HG02852 (cell line): Measurements from ENCODE around the gene PLPPR5.

Experiments used
- ATAC-seq: cut with Tn5 transposase; IDR thresholded peaks from one replicate; pipeline ENCODE4 v1.9.1; 2021; ENCODE audit warnings: mild to moderate bottlenecking, moderate library complexity; ENCODE audit not compliant: unreplicated experiment

The PLPPR5 gene

GRCh38 chr1:98969798-98970490, 34.7 kb downstream of the PLPPR5 start:
- ATAC-seq, result no peak

GRCh38 chr1:98967122-98967521, 37.5 kb downstream of the PLPPR5 start:
- ATAC-seq, result no peak

- no peak for ATAC-seq
These were observed 39.3 kb downstream of the PLPPR5 start for GRCh38 chr1:98965394-98965793.

GRCh38 chr1:98964198-98964597, 40.5 kb downstream of the PLPPR5 start:
- ATAC-seq, result no peak

GRCh38 chr1:98963064-98963758, 41.5 kb downstream of the PLPPR5 start:
- no peak for ATAC-seq

GRCh38 chr1:98962156-98962555, 42.5 kb downstream of the PLPPR5 start:
- ATAC-seq, result no peak

- no peak for ATAC-seq
These were observed 55.0 kb downstream of the PLPPR5 start for GRCh38 chr1:98949621-98950020.

- no peak for ATAC-seq
These were observed 55.5 kb downstream of the PLPPR5 start for GRCh38 chr1:98949166-98949565.

GRCh38 chr1:98947071-98947470, 57.6 kb downstream of the PLPPR5 start:
- ATAC-seq, result no peak

GRCh38 chr1:98940722-98941079, 64.0 kb downstream of the PLPPR5 start:
- ATAC-seq, result no peak

- ATAC-seq, result no peak
These were observed 64.5 kb downstream of the PLPPR5 start for GRCh38 chr1:98940069-98940721.

GRCh38 chr1:98939471-98939870, 65.2 kb downstream of the PLPPR5 start:
- no peak for ATAC-seq

GRCh38 chr1:98937347-98937746, 67.3 kb downstream of the PLPPR5 start:
- ATAC-seq, result no peak

GRCh38 chr1:98932184-98932583, 72.5 kb downstream of the PLPPR5 start:
- no peak for ATAC-seq

GRCh38 chr1:98931128-98931835, 73.4 kb downstream of the PLPPR5 start:
- no peak for ATAC-seq

- ATAC-seq, result no peak
These were observed 75.2 kb downstream of the PLPPR5 start for GRCh38 chr1:98929437-98929836.

GRCh38 chr1:98926597-98926996, 78.1 kb downstream of the PLPPR5 start:
- ATAC-seq, result no peak

GRCh38 chr1:98924977-98925376, 79.7 kb downstream of the PLPPR5 start:
- no peak for ATAC-seq

GRCh38 chr1:98923667-98924066, 81.0 kb downstream of the PLPPR5 start:
- ATAC-seq, result no peak

GRCh38 chr1:98921817-98922216, 82.8 kb downstream of the PLPPR5 start:
- no peak for ATAC-seq

- ATAC-seq, result no peak
These were observed 84.1 kb downstream of the PLPPR5 start for GRCh38 chr1:98920441-98921110.
